ENCODE measurements around the gene STAT5B.
"Not testable (repeated sequence)": the region's sequence is repeated elsewhere in the genome, so short reads cannot be mapped to it uniquely, and the experiment has no call there.

STAT5B gene
- 352 to 488 reads per million in 2 experiments for total RNA-seq

DNA sequence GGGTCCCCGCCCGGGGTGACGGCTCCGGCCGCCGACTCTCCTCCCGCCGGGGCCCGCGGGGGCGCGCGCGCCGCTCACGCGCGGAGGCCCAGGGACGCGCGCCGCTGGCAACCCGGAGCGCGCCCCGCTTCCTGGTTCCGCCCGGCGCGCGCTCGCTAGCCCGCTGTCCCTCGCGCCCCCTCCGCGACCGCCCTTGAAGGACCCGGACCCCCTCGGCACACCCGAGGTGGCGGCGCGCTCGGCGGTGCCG lies at the start of gene STAT5B:
STAT5B (minus strand) TSS at position 33 of the 250 bp plus-strand sequence. CDS start 44,264 bp downstream, outside the sequence.
- no peak for DNase-seq (ENCODE audit: low read depth)

DNA sequence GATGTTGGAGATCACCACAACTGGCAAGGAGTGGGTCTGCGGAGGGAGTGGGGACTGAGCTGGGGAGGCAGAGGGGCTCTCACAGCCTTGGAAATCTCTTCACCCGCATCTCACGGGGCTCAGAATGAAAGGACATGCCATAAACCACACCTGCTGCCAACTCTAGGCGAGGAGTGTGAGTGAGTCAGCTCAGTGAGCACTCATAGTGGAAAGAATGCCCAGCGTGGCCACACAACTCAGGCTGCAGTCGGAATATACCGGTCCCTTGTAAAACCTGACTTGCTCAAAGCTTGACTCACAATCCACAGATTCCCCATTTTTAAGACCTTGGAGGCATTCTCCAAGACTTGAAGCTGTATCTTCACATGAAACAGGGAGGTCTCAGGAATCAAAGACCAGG lies 48.8 kb upstream of the STAT5B start:
- DNase-seq (ENCODE audit: low read depth) = no peak

DNA sequence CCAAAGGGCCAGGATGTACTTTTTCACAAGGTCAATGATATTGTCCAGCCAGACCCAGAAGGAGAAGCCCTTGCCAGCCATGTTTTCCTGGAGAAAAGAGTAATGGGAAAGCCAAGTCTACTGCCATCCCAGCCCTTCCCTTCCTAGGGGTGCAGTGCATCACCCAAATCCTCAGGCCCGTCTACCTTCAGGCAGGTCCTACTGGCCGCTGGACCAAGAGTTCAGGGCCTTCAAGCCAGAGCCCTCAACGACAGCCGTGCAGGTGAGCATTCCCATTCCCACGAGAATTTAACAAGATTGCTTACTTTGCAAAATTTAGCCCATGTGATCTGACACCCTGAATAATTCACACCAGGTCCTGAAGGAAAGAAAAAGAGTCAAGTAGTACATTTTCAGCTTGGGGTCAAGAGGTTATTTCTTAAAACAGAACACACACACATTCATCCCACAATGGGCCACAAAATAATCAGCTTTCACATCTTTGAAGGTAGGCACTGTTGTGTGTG lies 47.1 kb upstream of the STAT5B start:
- DNase-seq (ENCODE audit: low read depth) = no peak

DNA sequence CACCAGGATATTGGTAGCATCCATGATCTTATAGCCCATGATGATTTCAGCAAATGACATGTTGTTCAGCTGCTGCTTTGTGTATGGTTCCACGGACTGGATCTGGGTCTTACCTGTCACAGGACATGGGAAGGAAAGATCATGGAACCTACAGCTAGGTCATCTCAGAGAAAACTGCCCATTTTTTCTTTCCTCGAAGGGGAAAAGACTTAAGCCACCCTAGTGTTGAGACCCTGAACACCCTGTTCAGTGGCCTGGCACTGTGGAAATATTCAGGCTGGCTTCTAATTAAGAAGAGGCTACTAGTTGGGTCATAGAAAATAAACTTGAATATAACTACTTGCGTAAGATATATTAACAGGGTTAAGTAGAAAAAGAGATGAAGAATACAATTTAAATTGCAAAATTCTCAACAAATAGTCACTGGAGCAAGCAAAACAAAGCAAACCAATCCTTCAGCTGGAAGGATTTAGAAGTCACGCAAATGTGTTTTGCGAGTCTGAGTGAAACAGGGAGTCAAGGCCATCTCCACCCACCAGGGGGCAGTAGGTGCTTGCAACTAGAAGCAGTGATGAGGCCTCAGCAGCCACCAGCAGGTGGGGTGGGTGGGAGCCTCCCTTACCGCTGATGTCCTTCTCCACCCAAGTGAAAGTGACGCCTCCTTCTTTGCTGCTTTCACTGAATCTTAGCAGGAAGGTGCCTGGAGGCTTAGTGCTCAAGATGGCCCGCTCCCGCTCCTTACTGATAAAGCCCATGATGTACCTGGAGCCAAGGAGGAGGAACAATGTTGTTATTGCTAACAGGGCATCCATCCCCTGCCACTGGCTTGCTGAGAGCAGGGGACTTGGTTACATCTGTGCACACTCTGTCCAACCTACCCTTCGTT lies 46.4 kb upstream of the STAT5B start:
- DNase-seq (ENCODE audit: low read depth) = peak; percentile 92

DNA sequence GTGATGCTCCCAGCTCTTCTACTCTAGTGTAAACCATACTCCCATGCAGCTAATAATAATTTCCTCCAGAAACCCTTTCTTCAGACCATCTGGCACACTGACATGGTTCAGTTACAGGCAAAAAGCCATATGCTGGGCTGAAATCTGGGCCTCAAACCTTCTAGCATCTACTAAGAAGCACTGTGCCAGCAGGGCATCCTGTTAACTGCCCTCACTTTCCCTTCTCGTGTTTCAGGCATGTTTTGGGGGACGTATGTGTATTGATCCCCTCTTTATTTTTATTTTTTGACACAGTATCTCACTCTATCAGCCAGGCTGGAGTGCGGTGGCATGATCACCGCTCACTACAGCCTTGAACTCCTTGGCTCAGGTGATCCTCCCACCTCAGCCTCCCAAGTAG lies 45.4 kb upstream of the STAT5B start:
- no peak for DNase-seq (ENCODE audit: low read depth)

DNA sequence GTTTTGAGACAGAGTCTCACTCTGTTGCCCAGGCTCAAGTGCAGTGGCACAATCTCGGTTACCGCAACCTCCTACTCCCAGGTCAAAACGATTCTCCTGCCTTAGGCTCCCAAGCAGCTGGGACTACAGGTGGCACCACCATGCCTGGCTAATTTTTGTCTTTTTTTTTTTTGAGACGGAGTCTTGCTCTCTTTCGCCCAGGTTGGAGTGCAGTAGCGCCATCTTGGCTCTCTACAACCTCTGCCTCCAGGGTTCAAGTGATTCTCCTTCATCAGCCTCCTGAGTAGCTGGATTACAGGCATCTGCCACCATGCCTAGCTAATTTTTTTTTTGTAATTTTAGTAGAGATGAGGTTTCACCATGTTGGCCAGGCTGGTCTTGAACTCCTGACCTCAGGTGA lies 41.8 kb upstream of the STAT5B start:
- DNase-seq (ENCODE audit: low read depth) = not testable (repeated sequence)

DNA sequence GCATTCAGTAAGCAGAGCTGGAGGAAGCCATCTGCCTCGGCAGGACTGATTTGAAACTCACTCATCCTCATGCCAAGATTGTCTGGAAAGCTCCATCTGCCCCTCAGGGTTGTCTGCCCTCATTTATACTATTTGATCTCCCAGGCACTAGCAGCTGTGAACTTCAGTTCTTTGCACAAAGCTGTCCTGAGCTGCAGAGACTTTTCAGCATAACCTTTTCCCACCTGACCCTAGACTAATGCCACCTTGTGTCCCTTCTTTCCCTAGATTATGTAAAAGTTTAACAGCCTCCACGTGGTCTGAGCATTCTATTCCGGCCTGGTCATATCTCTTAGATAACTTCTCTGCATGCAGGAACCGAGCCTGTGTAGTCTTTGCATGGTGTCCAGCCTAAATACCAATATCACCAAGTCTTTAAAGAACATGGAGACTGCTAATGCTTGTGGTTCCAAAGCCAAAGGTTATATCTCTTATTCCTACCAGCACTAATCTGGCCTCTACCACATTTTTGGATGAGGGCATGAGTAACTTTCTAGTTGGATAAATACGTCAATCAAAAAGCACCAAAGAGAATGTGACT lies 41.2 kb upstream of the STAT5B start:
- no peak for DNase-seq (ENCODE audit: low read depth)

DNA sequence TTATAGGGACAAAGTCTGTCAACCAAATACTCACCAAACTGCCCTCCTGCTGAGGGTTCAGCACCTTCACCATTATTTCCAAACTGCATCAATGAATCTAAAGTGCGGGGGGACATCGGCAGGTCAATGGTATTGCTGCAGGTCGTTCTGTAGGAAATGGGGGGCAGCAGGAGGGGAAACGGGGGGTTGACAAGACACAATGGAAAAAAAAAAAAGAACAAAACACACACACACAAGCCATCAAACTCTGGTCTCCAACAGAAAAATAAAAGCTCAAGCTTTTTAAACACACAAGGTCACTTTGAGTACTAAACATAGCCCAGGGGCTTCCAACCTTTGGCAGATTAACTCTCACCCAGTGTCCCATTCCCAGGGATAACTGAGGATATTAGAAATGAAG lies 40.6 kb upstream of the STAT5B start:
- no peak for DNase-seq (ENCODE audit: low read depth)

DNA sequence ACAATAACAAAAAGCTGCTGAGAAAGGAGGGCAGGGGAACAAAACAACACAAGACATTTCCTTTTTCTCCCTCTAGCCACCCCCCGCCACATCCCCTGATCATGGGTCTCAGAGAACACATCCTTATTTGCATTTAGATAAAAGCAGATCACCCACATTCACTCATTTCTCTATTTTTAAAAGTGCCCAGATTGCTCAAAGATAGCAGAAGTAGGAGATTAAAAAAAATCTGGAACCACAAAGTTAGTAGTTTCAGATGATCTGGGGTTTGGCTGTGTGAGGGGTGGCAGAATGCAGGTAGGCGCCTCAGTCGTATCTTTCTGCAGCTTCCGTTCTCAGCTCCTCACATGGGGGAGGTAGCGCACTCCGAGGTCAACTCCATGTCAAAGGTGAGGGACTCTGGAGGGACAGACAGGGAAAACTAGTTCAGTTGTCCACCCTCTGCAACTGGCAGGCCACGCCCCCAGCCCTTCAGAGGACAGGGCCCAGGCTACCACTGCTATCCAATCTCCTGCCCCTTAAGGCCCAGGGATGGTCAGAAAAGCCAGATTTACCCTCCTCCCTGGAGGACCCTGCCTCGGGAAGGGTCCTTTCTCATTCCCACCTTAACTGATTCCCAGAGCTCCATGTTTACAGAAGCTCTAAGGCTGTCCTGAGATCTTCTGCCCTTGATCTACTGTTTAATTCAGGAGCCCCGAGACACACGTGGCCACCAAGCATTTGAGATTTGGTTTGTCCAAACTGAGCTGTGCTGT lies 39.4 kb upstream of the STAT5B start:
- no peak for DNase-seq (ENCODE audit: low read depth)

DNA sequence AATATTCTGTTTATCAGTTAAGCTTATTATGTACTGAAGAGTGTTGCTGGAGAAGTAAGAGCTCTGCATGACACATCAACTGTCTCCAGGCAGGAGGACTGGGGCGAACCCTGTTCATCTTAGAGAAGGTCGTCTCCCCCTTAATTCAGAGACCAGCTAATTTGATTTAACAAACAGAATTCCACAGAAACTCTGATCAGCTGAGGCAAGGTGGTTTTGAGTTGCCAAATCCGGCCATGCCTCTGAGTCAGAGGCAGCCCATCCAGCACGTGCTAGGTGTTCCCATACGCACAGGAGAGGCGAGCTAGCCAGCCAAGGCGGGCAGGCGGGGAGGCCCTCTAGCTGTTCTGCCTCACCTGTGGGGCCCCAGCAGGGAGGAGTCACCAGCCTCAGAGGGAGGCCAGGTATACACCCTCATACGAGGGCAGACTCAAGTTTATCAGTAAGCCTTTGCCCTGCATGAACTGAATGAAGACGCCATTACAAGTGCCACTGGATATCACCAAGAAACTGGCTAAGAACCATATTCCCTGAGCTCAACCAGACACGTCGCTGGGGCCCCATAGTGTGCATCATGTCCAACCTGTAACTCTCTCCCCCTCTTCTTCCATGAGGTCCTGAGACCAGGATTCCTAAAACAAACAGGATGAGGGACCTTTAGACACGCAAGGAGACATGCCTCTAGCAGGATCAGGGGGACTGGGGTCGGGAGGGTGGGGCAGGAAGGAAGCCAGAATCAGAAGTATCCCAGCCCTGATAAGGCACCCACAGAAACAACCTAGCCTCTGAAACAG lies 37.8 kb upstream of the STAT5B start:
- no peak for DNase-seq (ENCODE audit: low read depth)

DNA sequence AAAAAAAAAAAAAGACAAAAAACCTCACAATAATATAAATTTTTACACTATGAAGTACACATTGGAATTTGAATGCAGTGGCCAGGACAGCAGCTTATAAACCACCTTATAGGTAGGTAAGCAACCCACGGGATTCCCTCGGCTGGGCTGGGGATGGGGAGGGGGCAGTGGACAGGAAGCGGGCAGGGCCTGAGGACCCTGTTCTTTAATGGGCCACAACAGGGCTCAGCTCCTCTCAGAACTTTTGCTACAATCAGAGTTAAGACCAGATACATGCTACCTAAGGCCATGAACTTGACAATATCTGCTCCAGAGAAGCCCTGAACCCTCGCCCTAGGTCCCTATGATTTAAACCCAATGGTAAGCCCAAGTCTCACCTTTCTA lies 37.2 kb upstream of the STAT5B start:
- DNase-seq (ENCODE audit: low read depth) = no peak

DNA sequence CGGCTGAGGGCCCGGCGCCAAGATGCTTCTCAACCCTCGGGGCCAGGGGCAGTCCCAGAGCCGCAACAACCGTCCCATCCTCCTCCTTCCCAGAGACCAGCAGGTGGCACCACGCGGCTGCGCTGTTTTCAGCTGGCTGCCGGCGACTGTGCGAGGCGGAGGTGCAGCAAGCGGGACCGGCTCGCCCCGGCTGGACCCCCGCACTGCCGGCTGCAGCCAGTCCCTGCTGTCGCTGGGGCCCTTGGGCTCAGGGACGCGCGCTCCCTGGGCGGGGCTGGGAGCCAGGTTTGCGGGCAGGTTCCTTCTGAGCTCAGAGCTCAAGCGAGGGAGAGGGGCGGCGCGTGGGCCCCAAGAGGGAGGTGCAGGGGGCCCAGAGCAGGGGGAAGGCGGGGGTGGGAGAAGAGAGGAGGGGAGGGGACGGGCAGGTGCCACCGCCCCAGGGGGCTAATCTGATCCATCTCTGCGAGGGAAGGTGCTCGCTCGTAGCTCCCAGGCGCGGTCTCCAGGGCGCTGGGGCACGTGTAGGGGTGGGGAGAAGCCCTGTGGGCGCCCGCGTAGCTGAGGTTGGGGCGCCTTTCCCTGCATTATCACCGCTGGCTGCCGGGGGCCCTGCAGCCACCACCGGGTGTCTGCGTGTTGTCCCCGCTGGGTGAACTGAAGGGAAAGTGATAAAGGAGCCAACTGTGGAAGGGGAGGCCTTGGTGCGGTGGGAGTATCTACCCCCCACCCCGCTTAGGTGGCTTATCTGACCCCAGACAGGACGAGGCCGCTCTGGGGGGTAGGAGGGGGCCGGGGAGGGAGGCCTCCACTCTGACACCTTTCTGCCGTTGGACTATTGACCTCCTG lies 36.3 kb upstream of the STAT5B start:
- peak; percentile 57 for DNase-seq (ENCODE audit: low read depth)

DNA sequence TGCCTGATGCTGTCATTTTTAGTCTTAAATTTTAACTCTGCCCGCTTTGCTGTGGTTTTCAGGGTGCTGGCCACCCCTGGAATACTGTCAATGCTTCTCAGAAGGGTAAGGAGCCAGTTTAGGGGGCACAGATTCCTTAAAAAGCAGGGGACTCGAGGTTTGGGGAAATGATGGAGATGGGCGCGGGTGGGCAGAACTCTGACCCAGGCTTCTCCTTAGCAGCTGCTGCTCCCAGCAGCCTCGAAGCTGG lies 35.8 kb upstream of the STAT5B start:
- DNase-seq (ENCODE audit: low read depth) = no peak

DNA sequence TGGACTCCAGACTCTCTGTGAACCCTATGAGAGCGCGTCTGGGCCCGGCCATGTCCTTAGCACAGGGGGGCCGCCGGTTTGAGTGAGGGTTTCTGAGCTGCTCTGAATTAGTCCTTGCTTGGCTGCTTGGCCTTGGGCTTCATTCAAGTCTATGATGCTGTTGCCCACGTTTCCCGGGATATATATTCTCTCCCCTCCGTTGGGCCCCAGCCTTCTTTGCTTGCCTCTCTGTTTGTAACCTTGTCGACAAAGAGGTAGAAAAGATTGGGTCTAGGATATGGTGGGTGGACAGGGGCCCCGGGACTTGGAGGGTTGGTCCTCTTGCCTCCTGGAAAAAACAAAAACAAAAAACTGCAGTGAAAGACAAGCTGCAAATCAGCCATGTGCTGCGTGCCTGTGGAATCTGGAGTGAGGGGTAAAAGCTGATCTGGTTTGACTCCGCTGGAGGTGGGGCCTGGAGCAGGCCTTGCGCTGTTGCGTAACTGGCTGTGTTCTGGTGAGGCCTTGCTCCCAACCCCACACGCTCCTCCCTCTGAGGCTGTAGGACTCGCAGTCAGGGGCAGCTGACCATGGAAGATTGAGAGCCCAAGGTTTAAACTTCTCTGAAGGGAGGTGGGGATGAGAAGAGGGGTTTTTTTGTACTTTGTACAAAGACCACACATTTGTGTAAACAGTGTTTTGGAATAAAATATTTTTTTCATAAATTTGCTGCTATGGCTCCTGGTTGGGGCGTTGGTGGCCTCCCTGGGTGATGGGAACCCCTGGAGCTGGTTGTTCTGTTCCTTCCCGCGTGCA lies 35.2 kb upstream of the STAT5B start:
- DNase-seq (ENCODE audit: low read depth) = no peak

DNA sequence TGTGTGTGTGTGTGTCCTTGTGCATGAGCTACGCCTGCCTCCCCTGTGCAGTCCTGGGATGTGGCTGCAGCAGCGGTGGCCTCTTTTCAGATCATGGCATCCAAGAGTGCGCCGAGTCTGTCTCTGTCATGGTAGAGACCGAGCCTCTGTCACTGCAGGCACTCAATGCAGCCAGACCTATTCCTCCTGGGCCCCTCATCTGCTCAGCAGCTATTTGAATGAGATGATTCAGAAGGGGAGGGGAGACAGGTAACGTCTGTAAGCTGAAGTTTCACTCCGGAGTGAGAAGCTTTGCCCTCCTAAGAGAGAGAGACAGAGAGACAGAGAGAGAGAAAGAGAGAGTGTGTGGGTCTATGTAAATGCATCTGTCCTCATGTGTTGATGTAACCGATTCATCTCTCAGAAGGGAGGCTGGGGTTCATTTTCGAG lies 34.6 kb upstream of the STAT5B start:
- DNase-seq (ENCODE audit: low read depth) = no peak

DNA sequence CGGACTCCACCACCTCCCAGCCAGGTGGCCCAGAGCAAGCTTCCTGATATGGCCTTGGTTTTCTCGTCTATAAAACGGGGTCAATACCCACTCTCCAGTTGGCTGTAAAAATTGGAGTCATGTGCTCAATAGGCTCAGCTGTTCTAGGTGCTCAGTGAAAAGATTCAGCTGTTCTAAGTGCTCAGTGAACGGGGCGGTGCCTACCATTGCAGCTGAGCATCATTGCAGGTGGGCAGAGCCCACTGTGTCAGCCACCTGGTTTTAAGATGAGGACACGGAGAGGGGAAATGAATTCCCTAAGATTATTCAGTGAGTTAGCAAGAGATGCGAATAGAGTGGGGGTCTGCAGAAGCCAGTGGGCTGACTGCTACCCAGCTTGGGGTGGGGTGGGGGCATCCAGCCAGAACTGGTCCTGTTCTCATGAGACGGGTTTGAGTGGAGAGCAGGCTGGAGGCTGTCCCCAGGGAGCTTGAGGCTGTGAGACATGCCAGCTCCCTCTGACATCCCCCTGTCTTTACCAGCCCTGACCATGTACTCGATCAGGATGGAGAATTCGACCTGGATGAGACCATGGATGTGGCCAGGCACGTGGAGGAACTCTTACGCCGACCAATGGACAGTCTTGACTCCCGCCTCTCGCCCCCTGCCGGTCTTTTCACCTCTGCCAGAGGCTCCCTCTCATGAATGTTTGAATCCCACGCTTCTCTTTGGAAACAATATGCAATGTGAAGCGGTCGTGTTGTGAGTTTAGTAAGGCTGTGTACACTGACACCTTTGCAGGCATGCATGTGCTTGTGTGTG lies 34.0 kb upstream of the STAT5B start:
- DNase-seq (ENCODE audit: low read depth) = no peak

DNA sequence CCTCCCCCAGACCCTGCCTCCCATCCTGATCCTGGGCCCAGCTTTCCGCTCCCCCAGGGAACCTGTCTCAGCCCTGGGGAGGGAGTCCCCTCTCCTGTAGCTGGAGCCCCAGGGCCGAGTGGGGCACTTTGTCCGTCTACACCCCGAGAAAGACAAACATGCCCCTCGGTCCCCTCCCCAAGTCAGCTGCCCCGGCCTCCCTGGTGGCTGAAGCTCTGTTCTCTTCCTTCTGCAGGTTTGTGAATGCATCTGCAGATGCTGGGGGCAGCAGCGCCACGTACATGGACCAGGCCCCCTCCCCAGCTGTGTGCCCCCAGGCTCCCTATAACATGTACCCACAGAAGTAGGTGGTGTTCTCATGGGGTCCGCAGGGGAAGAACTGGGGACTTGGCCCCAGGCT lies 33.0 kb upstream of the STAT5B start:
- no peak for DNase-seq (ENCODE audit: low read depth)

DNA sequence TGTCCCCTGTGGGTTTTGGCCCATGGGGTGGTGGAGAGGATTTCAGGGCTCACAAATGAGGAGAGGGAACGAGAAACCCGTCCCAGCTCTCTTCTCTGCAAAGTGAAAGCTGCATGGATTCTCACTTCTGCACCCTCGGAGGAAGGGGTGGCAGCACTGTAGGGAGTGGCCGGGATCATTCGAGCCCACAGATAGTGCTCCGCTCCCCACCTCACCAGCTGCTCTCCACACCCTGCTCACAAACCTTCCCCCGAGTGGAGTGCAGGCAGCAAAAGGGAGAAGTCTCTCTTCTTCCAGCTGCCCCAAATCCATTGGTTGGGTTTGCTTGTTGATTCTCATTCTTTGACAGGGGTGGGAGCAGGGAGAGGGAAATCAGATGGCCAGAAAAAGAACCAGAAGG lies 32.3 kb upstream of the STAT5B start:
- no peak for DNase-seq (ENCODE audit: low read depth)

DNA sequence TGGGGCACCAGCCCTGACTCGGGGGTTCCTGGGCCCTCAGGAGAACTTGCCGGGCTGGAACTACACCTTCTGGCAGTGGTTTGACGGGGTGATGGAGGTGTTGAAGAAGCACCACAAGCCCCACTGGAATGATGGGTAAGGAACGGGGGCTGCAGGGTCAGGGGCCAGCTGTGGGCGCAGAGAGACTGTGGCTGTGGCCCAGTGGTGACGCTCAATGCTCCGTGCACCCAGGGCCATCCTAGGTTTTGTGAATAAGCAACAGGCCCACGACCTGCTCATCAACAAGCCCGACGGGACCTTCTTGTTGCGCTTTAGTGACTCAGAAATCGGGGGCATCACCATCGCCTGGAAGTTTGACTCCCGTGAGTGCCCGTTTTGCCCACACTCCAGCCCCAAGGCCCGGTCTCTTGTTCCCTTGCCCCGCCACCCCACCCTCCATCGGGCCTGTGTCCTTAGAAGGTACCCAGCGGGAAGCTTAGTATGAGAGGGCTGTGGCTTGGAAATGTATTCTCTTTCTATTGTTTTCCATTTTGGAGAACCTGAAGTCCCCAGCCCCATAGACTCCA lies 31.3 kb upstream of the STAT5B start:
- DNase-seq (ENCODE audit: low read depth) = no peak

DNA sequence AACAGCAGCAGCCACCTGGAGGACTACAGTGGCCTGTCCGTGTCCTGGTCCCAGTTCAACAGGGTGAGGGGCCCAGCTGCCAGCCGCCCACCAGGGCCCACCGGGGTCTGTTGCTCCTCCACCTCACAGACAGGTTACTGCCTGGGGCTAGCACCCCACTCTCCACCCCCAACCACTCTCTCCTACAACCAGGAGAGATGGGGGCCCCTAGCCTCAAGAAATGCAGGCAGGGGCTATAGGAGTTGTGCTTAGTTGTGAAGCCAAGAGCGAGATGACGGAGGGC lies 30.1 kb upstream of the STAT5B start:
- DNase-seq (ENCODE audit: low read depth) = no peak
